Nucleus accumbens (tissue), 56 donors: Measurements from ENCODE around the gene PSAPL1.
"Not testable (repeated sequence)": the region's sequence is repeated elsewhere in the genome, so short reads cannot be mapped to it uniquely, and the experiment has no call there.

Experiments
- DNase-seq, 56 donors: peaks; one replicate each; lab custom pipeline; 2025; lab: John Stamatoyannopoulos, UW

Gene PSAPL1

GRCh38 chr4:7459471-7459870 lies 24.7 kb upstream of the PSAPL1 start:
- DNase-seq, result no peak

- no peak for DNase-seq
These were observed 23.7 kb upstream of the PSAPL1 start for GRCh38 chr4:7458477-7458876.

GRCh38 chr4:7458066-7458425 lies 23.3 kb upstream of the PSAPL1 start:
- no peak for DNase-seq

GRCh38 chr4:7457201-7458065 lies 22.7 kb upstream of the PSAPL1 start:
- DNase-seq, result no peak

GRCh38 chr4:7452802-7453201 lies 18.1 kb upstream of the PSAPL1 start:
- not testable (repeated sequence) for DNase-seq

GRCh38 chr4:7451800-7452199 lies 17.1 kb upstream of the PSAPL1 start:
- no peak for DNase-seq

- no peak for DNase-seq
These were observed 16.7 kb upstream of the PSAPL1 start for GRCh38 chr4:7451434-7451789.

- no peak for DNase-seq
These were observed 16.2 kb upstream of the PSAPL1 start for GRCh38 chr4:7450775-7451433.

GRCh38 chr4:7448036-7448435 lies 13.3 kb upstream of the PSAPL1 start:
- DNase-seq, result no peak

GRCh38 chr4:7447236-7447635 lies 12.5 kb upstream of the PSAPL1 start:
- no peak for DNase-seq

GRCh38 chr4:7444731-7445130 lies 10.0 kb upstream of the PSAPL1 start:
- no peak for DNase-seq

GRCh38 chr4:7444314-7444713 lies 9.6 kb upstream of the PSAPL1 start:
- DNase-seq, result no peak

GRCh38 chr4:7442574-7443162 lies 7.9 kb upstream of the PSAPL1 start:
- DNase-seq, result no peak

GRCh38 chr4:7441201-7441600 lies 6.5 kb upstream of the PSAPL1 start:
- peak in 1 of 56 donors; percentile 13 for DNase-seq

- DNase-seq, result no peak
These were observed 5.0 kb upstream of the PSAPL1 start for GRCh38 chr4:7439699-7440098.

GRCh38 chr4:7436256-7436655 lies 1.5 kb upstream of the PSAPL1 start:
- DNase-seq, result no peak

GRCh38 chr4:7435471-7436061 lies 836 bp upstream of the PSAPL1 start:
- DNase-seq, result no peak

GRCh38 chr4:7434141-7434765 lies 477 bp downstream of the PSAPL1 start:
- DNase-seq, result no peak

- no peak for DNase-seq
These were observed 1.2 kb downstream of the PSAPL1 start for GRCh38 chr4:7433376-7434140.
